Frontal cortex (tissue), 4 donors: ENCODE measurements around the gene MSX1. TPM values are rescaled to one million over a fixed set of nuclear protein-coding genes. Genes with fewer than 3 reads are reported as not detected.

Experiments used
- DNase-seq, 2 donors: peaks; one replicate each; pipeline ENCODE4 v3.0.0; 2012; ENCODE audit warnings: low spot score in 2 of 2
- FAIRE-seq: peaks from 2 replicates; lab custom pipeline; 2012; peaks lifted over from hg19 to GRCh38; lab: Jason Lieb, UNC
- total RNA-seq: library from RNA; depleted of rRNA; stranded (reverse); fragments of >200 nt; gene quantifications from one replicate; pipeline ENCODE4 v1.2.3, GENCODE V29; 2014
- donor health status: control.
- donor health status: control.
- donor health status: control.

MSX1 gene
- total RNA-seq, 1 donor from 2014 or later: 2.9 TPM

GRCh38 chr4:4867375-4868039 lies 8.0 kb downstream of the MSX1 start:
- no peak for FAIRE-seq
- peak in 1 of 2 donors; percentile 25 for DNase-seq

- DNase-seq: peak in 1 of 2 donors; percentile 24
Measured at GRCh38 chr4:4868040-4868757, 8.7 kb downstream of the MSX1 start.

GRCh38 chr4:4868758-4869723 lies 9.6 kb downstream of the MSX1 start:
- FAIRE-seq (no peak), DNase-seq (no peak)

More at GRCh38 chr4:4868040-4868757, 8.7 kb downstream of the MSX1 start:
- no peak for FAIRE-seq

- no peak for FAIRE-seq
- DNase-seq: no peak
Measured at GRCh38 chr4:4869731-4870571, 10.5 kb downstream of the MSX1 start.

GRCh38 chr4:4870576-4871241 lies 11.2 kb downstream of the MSX1 start:
- FAIRE-seq: no peak
- DNase-seq: no peak

- DNase-seq (no peak), FAIRE-seq (no peak)
Measured at GRCh38 chr4:4871242-4871572, 11.7 kb downstream of the MSX1 start.

- FAIRE-seq: no peak
- no peak for DNase-seq
Measured at GRCh38 chr4:4871573-4872313, 12.3 kb downstream of the MSX1 start.

- FAIRE-seq (no peak), DNase-seq (no peak)
Measured at GRCh38 chr4:4872314-4872903, 12.9 kb downstream of the MSX1 start.

- FAIRE-seq: no peak
- DNase-seq: no peak
Measured at GRCh38 chr4:4873203-4873602, 13.7 kb downstream of the MSX1 start.

GRCh38 chr4:4874254-4874653 lies 14.8 kb downstream of the MSX1 start:
- DNase-seq (no peak), FAIRE-seq (no peak)

- no peak for DNase-seq
- FAIRE-seq: no peak
Measured at GRCh38 chr4:4875147-4875546, 15.7 kb downstream of the MSX1 start.

- DNase-seq (no peak), FAIRE-seq (no peak)
Measured at GRCh38 chr4:4875611-4876010, 16.1 kb downstream of the MSX1 start.

GRCh38 chr4:4876945-4877661 lies 17.6 kb downstream of the MSX1 start:
- FAIRE-seq (no peak), DNase-seq (no peak)

- FAIRE-seq (peak; percentile 26), DNase-seq (no peak)
Measured at GRCh38 chr4:4880492-4880891, 21.0 kb downstream of the MSX1 start.

GRCh38 chr4:4881432-4881831 lies 22.0 kb downstream of the MSX1 start:
- DNase-seq (no peak), FAIRE-seq (no peak)

GRCh38 chr4:4884611-4885010 lies 25.1 kb downstream of the MSX1 start:
- DNase-seq: no peak
- FAIRE-seq: no peak

GRCh38 chr4:4887426-4887825 lies 28.0 kb downstream of the MSX1 start:
- DNase-seq (no peak), FAIRE-seq (no peak)
